GM18909 (cell line): Measurements from ENCODE around the gene SCD5.

Experiments used
- ATAC-seq: cut with Tn5 transposase; IDR thresholded peaks from one replicate; pipeline ENCODE4 v1.9.1; 2021; ENCODE audit warnings: mild to moderate bottlenecking; ENCODE audit not compliant: unreplicated experiment, poor library complexity

SCD5 gene

DNA sequence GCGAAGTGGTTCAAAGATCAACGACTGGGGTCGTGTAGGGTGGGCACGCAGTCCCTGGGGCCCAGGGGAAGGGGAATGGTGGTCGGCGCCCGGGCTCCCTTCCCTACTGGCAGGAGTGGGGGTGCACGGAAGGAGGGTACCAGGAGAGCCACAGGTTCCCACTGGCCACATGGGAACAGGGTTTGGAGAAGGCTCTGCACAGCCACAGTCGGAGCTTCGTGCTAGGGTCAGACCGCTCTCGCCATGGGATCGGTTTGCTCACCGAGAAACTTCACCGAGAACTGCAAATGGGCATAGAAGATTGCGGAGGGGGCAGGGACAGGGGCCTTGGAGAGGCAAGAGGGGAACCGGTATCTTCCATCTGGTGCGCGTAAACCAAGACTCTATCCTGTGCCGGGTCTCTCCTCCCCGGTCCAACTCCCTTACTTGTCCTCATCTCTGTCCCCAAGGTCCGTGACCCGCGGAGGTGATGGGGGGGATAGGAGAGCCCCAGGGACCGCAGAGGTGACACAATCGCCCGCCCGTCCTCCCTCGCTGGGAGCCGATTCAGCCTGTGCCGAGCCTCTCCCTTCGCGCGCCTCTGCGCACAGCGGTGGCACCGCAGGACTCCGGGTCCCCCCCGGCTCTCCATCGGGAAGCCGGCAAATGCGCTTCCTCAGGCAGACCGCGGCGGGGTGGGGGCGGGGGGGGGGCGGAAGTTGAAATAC, 1.0 kb downstream of the SCD5 start:
- ATAC-seq: no peak

DNA sequence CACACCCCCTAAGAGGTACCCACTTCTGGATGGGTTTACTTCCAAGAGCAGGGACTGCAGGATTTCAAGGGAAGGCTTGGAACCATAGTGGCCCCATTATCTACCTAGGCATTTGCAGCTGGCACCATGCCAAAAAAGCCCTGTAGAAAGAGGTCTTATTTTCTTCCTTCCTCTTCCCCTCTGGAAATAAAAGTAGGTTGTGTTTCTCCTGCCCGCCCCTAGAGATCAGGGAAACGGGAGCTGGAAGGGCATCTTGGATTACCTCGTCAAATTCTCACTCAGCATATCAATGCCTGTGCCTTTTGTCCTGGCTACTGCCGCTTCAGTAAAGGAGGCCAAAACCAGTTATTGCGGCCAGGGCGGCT, 1.6 kb downstream of the SCD5 start:
- ATAC-seq: no peak

- ATAC-seq: no peak
These were observed 5.5 kb downstream of the SCD5 start for GRCh38 chr4:82792912-82793649.

DNA sequence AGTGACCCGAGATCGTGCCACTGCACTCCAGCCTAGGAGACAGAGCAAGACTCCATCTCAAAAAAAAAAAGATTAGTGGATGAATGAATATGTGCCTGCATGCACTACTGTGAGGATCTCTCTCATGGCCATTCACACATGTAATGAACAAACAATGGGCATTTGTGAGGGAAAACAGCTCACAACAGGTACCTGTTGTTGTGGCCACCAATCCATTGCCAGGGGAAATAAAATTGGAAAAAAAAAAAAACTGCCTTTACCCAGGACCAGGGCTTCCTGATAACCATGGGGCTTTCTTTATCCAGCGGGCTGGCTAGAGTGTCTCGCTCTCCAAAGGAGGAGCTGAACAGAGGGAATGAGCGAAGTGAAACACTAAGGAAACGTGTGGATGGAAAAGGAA, 7.4 kb downstream of the SCD5 start:
- ATAC-seq: no peak

DNA sequence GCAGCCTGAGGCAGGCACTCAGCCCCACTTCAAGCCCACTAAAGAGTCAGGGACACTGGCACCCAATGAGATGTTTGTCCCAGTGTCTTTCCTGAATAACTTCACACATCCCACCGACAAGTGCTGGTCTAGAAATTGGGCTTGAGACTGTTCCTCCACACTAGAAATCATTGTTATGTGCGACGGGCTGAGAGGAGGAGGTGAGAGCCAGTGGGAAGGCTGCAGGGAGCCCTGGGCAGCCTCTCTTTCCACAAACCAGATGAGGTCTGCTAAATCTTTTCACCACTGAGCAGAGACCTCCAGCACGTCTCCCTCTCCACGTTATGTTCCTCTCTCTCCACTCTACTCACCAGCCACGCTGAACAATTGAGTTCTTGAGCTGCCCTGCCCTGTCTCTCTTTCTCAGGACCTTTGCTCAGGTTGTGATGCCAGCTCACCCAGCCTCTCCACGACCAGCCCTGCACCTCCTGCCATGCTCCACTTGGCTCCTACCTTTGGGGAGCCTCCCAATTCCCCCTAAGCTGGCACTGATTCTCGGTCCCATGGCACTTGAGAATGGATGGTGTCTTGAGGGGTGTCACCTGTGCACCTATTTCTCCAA, 8.4 kb downstream of the SCD5 start:
- ATAC-seq: no peak

DNA sequence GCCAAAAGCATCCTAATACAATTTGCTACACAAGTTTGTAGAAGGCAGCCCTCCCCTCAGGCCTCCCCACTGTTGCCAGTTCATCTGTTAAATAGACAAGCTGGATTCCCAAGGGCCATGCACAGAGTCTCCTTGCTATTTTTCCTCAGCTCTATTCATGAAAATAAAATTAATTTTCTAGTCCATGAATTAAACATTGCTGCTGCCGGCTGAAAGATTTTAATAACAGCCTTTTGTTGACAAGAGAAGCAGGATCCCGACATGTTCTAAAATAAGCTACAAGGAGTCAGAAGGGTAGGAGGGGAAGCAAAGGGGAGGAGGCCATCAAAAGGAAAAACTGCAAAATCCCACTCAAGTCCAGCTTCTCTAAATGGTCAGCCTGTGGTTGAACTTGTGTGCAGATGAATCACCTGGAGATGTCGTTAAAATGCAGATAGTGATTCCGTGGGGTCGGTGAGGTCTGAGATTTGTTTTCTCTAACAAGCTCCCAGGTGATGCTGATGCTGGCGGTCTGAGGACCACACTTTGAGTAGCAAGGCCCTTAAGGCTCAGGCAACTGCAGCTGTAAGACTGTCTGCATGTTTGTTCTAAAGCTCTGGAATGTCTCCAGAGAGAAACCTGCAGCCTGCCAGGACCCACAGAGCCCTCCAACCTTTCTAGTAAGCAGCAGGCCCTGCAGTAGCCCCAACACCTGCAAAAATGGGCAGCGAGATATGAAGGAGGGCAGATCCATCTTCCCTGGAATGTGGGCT, 9.4 kb downstream of the SCD5 start:
- ATAC-seq: no peak

DNA sequence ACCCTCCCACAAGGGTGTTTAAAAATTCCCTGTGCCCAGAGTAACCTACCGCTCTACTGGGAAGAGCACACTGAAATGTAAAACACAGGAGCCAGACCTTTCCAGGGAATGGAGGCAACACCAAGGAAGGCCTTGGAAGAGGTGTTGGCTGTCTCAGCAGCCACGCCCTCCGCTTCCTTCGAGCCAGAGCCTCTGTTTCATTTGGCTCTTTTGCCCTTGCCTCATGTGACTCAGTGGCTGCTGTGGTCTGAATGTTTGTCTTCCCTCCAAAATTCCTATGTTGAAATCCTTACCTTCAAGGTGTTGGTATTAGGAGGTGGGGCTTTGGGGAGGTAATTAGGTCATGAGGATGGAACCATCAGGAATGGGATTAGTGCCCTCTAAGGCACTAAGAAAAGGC, 11.3 kb downstream of the SCD5 start:
- no peak for ATAC-seq

GRCh38 chr4:82786828-82787227, 11.8 kb downstream of the SCD5 start:
- ATAC-seq: no peak

DNA sequence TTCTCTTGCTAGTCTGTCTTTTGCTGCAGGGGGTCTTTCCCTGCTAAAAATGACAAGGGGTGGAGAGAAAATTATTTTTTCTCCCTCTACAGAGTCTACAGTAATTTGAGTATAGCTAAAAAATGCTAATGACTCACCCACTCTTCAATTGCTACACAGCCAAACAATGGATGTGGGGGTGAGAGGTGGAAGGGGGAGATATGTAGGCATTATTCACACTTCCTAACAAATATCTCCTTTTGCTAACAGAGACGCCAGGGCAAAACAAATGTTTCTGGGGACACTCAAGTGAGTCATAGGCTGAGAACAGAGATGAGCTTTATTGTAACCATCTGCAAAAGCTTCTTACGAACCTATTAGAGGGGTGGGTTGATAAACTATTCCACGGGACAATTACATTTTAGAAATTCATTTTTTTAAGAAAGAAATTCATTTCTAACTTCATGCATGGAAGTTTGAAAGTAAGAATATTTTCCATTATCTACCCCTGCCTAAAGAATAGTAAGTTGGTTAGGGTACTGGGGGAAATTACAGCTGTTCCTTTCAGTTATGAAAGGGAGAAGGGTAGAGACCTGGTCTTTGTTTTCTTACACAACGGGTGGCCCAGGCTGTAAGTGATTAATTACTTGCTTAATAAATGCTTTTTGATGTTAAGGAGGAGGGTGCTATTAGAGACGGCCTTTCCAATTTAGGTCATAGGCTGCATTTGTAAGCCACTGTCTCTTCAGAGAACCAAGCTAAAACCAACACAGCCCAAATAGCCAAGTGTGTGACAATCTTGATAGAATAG, 12.8 kb downstream of the SCD5 start:
- ATAC-seq: no peak

DNA sequence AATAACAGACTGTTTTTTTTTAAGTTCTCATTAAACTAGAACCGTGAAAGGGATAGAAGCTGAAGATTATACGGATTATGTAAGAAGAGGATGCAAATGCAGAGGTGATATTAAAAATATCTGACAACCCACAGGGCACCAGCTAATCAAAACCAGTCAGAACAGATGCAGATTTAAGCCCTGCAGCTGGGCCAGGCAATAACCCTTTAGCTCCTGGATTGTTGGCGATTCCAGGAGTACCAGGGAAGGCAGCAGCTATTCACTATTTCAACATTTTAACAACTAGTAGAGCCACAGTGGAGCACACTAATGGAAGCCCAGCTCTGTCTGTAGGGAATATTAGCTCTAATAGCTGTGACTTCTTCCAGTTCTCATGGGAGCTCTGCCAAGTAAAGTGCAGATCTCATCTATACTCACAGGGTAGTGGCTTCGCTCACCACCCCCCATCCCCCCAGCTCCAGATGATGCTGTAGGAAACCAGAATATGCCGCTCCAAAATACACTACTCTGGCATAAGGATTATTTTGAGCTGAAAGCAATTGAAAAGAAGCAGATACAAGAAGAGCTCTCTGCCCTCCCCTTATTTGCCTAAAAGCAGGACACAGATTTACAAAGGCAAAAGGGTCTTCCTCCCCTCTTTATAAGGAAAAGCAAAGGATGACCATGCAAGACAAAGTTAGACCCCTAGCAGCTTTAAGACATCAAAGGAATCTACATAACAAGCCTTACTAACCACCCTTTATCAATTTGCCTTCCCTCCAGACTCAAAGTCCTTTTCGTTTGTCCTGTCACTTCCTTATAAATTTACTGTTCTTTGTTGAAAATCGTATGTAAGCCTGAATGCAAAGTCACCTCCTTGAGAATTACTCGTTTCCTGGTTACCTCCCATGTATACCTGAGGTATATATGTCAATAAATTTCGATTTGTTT, 13.7 kb downstream of the SCD5 start:
- ATAC-seq: no peak

DNA sequence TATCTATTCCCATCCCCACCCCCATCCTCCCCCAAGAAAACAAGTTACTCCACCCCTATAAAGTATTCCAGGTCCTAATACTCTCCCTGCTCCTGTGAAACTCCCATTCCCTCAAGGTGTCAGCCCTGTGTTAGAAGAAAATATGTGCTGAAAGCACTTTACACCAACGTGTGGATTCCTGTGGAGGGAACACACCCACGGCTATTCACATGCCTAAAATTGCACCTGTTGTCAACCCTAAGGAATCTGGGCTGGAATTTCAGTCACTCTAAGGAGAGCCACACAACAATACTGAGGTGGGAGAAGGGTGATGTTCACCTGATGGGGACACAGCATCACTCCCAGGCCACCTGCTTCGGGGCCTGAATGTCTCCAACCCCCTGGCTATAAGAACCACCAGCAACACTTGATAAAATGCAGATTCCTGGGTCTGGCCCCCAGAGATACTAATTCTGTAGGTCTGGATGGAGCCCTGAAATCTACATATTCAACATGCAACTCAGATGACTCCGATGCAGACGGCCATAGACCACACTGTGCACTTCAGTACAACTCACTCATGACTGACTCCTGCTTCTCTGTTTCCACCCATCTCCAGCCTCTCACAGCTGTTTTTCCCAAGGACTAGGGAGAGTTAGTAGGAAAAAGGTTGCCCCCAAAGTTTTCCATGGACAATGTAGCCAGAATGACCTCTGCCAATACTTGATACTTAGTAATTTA, 15.8 kb downstream of the SCD5 start:
- no peak for ATAC-seq

GRCh38 chr4:82780752-82781231, 17.8 kb downstream of the SCD5 start:
- peak; percentile 82 for ATAC-seq

GRCh38 chr4:82780170-82780751, 18.3 kb downstream of the SCD5 start:
- ATAC-seq: no peak

GRCh38 chr4:82779032-82779431, 19.6 kb downstream of the SCD5 start:
- no peak for ATAC-seq

- ATAC-seq: no peak
These were observed 20.6 kb downstream of the SCD5 start for GRCh38 chr4:82777857-82778525.

GRCh38 chr4:82776925-82777542, 21.6 kb downstream of the SCD5 start:
- ATAC-seq: no peak

DNA sequence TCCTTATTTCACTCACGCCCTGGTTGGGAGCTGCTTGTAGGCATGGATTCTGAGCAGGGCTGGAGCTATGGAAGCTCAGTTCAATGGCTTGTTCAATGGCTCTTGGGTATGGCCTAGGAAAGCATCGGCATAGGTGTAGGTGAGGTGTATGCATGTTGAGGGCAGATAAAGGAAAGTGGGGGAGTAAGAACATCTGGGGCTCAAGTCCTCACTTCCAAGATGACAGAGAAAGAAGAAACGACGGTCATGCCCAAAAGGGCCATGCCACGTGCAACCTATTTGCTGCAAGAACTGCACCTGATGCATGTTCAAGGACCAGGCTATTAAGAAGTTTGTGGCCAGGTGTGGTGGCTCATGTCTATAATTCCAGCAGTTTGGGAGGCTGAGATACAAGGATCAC, 23.4 kb downstream of the SCD5 start:
- ATAC-seq: no peak
